Panc1 (cell line): ENCODE data around the gene FAM83C. TPM values are rescaled to one million over a fixed set of nuclear protein-coding genes. Genes with fewer than 3 reads are reported as not detected.

Experiments used
- ATAC-seq: fragments of 200-7000 bp; cut with Tn5 transposase; 2 replicates; pipeline ENCODE4 v1.9.1; 2020; ENCODE audit warnings: mild to moderate bottlenecking, moderate library complexity
- BruUV-seq: library from RNA; stranded (reverse); fragments of 400-500 nt; replicated peaks from 2 replicates; lab custom pipeline; 2021; lab: Mats Ljungman, UMichigan
- CTCF ChIA-PET: fragments of 300-600 bp; sonication (Branson Sonifier 250); formaldehyde crosslinking; loops from one replicate; lab custom pipeline; 2022; ENCODE audit warnings: antibody characterized with exemption; lab: Charles Lee
- POLR2A ChIA-PET: fragments of 300-600 bp; sonication (Branson Sonifier 250); formaldehyde crosslinking; loops from one replicate; lab custom pipeline; 2022; ENCODE audit warnings: antibody characterized with exemption; lab: Charles Lee
- DNase-seq: peaks from one replicate; pipeline ENCODE4 v3.0.0-alpha.2; 2010; ENCODE audit warnings: low read depth, low spot score
- H3K27ac ChIP-seq: 2 replicates; pipeline ENCODE4 v1.5.1; 2011; ENCODE audit warnings: mild to moderate bottlenecking, low read length, inconsistent platforms
- H3K27me3 ChIP-seq: fragments of 200-500 bp; sonication (Bioruptor generic); 2 replicates; pipeline ENCODE4 v1.6.0; 2014; ENCODE audit warnings: low read length, inconsistent platforms; ENCODE audit not compliant: control insufficient read depth, insufficient read depth
- H3K36me3 ChIP-seq: fragments of 200-500 bp; sonication (Bioruptor generic); 2 replicates; pipeline ENCODE4 v1.5.1; 2014; ENCODE audit warnings: inconsistent platforms, mild to moderate bottlenecking, low read length, moderate library complexity; ENCODE audit not compliant: control insufficient read depth, insufficient read depth
- H3K4me1 ChIP-seq: 2 replicates; pipeline ENCODE4 v1.5.1; 2011; ENCODE audit warnings: inconsistent platforms, mild to moderate bottlenecking, low read length, moderate library complexity; ENCODE audit not compliant: control insufficient read depth, insufficient read depth
- H3K4me3 ChIP-seq, 2 experiments: 2 replicates each; pipeline ENCODE4 v1.5.1; 2011 to 2012; ENCODE audit warnings: low read depth in 2 of 2, low read length in 2 of 2, mild to moderate bottlenecking in 2 of 2, inconsistent platforms in 1 of 2, moderate library complexity in 1 of 2
- H3K9me3 ChIP-seq: fragments of 200-500 bp; sonication (Bioruptor generic); 2 replicates; pipeline ENCODE4 v1.5.1; 2014; ENCODE audit warnings: low read depth, mild to moderate bottlenecking, inconsistent platforms, low read length, moderate library complexity; ENCODE audit not compliant: control insufficient read depth, insufficient read depth
- CTCF ChIP-seq: fragments of 450-650 bp; IDR thresholded peaks from 2 replicates; pipeline ENCODE4 v1.5.1; 2017; ENCODE audit warnings: mild to moderate bottlenecking
- POLR2AphosphoS5 ChIP-seq: IDR thresholded peaks from 2 replicates; pipeline ENCODE4 v1.6.1; 2012; ENCODE audit warnings: mild to moderate bottlenecking, low read depth, low read length, moderate library complexity
- REST ChIP-seq, 2 experiments: IDR thresholded peaks; 2 replicates each; pipeline ENCODE4 v1.6.1; 2011 to 2012; ENCODE audit warnings: low read depth in 2 of 2, control low read depth in 1 of 2, low read length in 1 of 2, mild to moderate bottlenecking in 1 of 2, moderate library complexity in 1 of 2; ENCODE audit not compliant: insufficient read depth in 1 of 2
- SIN3A ChIP-seq: IDR thresholded peaks from 2 replicates; pipeline ENCODE4 v1.6.1; 2012; ENCODE audit warnings: low read depth, mild to moderate bottlenecking, low read length, moderate library complexity, borderline replicate concordance; ENCODE audit not compliant: insufficient read depth
- TCF7L2 ChIP-seq: IDR thresholded peaks from 2 replicates; pipeline ENCODE4 v1.6.1; 2011; ENCODE audit warnings: mild to moderate bottlenecking, low read depth, low read length, inconsistent platforms
- in situ Hi-C: cut with HindIII; loops from 2 replicates; pipeline ENCODE4 v1.10.0; 2016; ENCODE audit warnings: low sequenced_read_pairs, low pct_unique_long_range_greater_than_20kb
- intact Hi-C: fragments of 100-400 bp; cut with micrococcal nuclease; formaldehyde crosslinking; loops from one replicate; pipeline ENCODE4 v1.10.0; 2022; ENCODE audit not compliant: unreplicated experiment
- total RNA-seq: library from RNA; stranded (reverse); gene quantifications from one replicate; pipeline ENCODE4 v1.2.1, GENCODE V29; 2021; ENCODE audit not compliant: unreplicated experiment

Gene FAM83C
- total RNA-seq, 1 experiment from 2014 or later, result not detected

GRCh38 chr20:35274172-35275092 lies 17.8 kb downstream of the FAM83C start:
- peaks cover 13% of the 10 kb centered on the region for H3K36me3 ChIP-seq
- no TSS peak for BruUV-seq
- TF ChIP-seq POLR2AphosphoS5 (0 out of 2 replicates have a peak, but pooled peaks have one; percentile 14), SIN3A (no peak)
- H3K4me1 ChIP-seq, result peaks cover 26% of the 10 kb centered on the region
- POLR2A ChIA-PET, result no interaction called here
- H3K27ac ChIP-seq, result no peak overlapping the region
- intact Hi-C loops, result no loop called here
- DNase-seq (no peak), ATAC-seq (no peak)
- H3K27me3 ChIP-seq, result no peaks in the 10 kb centered on the region
- no peaks in the 10 kb centered on the region for H3K9me3 ChIP-seq
- in situ Hi-C loops, result no loop called here
- no peak overlapping the region for H3K4me3 ChIP-seq
- CTCF ChIA-PET, result no interaction called here

- no peaks in the 10 kb centered on the region for H3K9me3 ChIP-seq
- DNase-seq (no peak), ATAC-seq (no peak)
- no peaks in the 10 kb centered on the region for H3K27me3 ChIP-seq
- H3K36me3 ChIP-seq, result peaks cover 10% of the 10 kb centered on the region
- CTCF ChIA-PET, result no interaction called here
- H3K27ac ChIP-seq, result no peak overlapping the region
- intact Hi-C loops (no loop called here), in situ Hi-C loops (no loop called here)
- peaks cover 18% of the 10 kb centered on the region for H3K4me1 ChIP-seq
- POLR2A ChIA-PET, result interaction anchor here (0.6 kb wide), 1 partner anchor 1491 kb away, joined by 4 read pairs; no protein-coding TSS in a partner anchor
- no TSS peak for BruUV-seq
- TF ChIP-seq SIN3A, result no peak
- 0 out of 2 replicates have a peak, but pooled peaks have one; percentile 8 for TF ChIP-seq POLR2AphosphoS5
- no peak overlapping the region for H3K4me3 ChIP-seq
Observed at GRCh38 chr20:35273449-35274171, 18.6 kb downstream of the FAM83C start.

GRCh38 chr20:35271904-35272303 lies 20.3 kb downstream of the FAM83C start:
- TF ChIP-seq CTCF (no peak), POLR2AphosphoS5 (no peak), TCF7L2 (no peak), SIN3A (no peak), REST (IDR thresholded peaks at IDR 0.05; ENCODE audit: insufficient read depth in 1 of 2, low read depth in 2 of 2, low read length in 1 of 2) (no peak)
- Histone ChIP-seq H3K27me3 (no peaks in the 10 kb centered on the region), H3K27ac (no peak overlapping the region), H3K4me1 (peaks cover 9% of the 10 kb centered on the region), H3K9me3 (no peaks in the 10 kb centered on the region), H3K36me3 (peaks cover 3% of the 10 kb centered on the region), H3K4me3 (no peak overlapping the region)
- BruUV-seq, result no TSS peak
- ChIA-PET CTCF (no interaction called here), POLR2A (no interaction called here)
- ATAC-seq, result no peak
- in situ Hi-C loops, result no loop called here
- no peak for DNase-seq
- intact Hi-C loops, result no loop called here
